ENCODE measurements around the gene SVEP1. TPM values are rescaled to one million over a fixed set of nuclear protein-coding genes. Genes with fewer than 3 reads are reported as not detected.
A peak's percentile ranks its signal among the peaks of the same experiment; 100 is the strongest.
"Not testable (repeated sequence)": the region's sequence is repeated elsewhere in the genome, so short reads cannot be mapped to it uniquely, and the experiment has no call there.

Gene SVEP1
- total RNA-seq, 1 experiment from 2014 or later = 21.9 TPM

DNA sequence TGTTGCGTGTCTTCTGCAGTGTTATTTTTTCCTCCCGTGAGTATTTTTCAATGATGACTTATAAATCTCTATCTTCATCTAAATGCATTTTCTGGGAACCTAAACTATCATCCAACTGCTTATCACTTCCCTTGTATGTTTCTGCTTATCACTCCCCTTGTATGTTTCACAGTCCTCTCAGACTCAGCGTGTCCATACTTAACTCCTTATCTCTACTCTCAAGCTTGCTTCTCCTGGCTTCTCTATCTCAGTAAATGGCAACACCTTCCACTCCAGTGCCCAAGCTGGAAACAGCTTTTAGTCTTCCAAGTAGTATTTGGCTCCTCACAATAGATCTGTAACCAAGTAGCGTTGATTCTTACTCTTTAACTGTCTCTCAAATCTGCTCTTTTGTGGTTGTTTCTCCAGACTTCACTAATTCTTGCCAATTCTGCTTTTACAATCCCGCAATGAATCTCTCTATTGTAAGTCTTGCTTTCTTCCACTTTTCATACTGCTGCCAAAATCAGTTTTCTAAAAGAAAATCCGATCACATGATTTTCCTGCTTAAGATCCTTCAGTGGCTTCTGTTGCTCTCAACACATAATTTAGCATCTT is 208.0 kb downstream of the SVEP1 start:
- POLR2A ChIA-PET = interaction anchor here (0.6 to 3.5 kb wide), 4 partner anchors 8 to 115 kb away, joined by 3 to 15 read pairs (median 8); partner anchors contain the start of gene TXN
- no peak overlapping the region for H3K4me3 Mint-ChIP-seq (ENCODE audit: unreplicated experiment)
- intact Hi-C loops (cut with micrococcal nuclease) = no loop called here
- no peaks in the 10 kb centered on the region for H3K27me3 Mint-ChIP-seq (ENCODE audit: insufficient read depth, unreplicated experiment)
- CTCF ChIA-PET = interaction anchor here (0.6 to 0.8 kb wide), 4 partner anchors 13 to 1100 kb away, joined by 3 to 4 read pairs (median 3); no protein-coding TSS in a partner anchor
- H3K4me1 Mint-ChIP-seq (ENCODE audit: insufficient read depth, unreplicated experiment) = no peaks in the 10 kb centered on the region
- no peaks in the 10 kb centered on the region for H3K9me3 Mint-ChIP-seq (ENCODE audit: unreplicated experiment)
- BruUV-seq (replicated peaks) = no TSS peak
- no peaks in the 10 kb centered on the region for H3K36me3 Mint-ChIP-seq (ENCODE audit: insufficient read depth, unreplicated experiment)
- TF ChIP-seq, protein P1, sequence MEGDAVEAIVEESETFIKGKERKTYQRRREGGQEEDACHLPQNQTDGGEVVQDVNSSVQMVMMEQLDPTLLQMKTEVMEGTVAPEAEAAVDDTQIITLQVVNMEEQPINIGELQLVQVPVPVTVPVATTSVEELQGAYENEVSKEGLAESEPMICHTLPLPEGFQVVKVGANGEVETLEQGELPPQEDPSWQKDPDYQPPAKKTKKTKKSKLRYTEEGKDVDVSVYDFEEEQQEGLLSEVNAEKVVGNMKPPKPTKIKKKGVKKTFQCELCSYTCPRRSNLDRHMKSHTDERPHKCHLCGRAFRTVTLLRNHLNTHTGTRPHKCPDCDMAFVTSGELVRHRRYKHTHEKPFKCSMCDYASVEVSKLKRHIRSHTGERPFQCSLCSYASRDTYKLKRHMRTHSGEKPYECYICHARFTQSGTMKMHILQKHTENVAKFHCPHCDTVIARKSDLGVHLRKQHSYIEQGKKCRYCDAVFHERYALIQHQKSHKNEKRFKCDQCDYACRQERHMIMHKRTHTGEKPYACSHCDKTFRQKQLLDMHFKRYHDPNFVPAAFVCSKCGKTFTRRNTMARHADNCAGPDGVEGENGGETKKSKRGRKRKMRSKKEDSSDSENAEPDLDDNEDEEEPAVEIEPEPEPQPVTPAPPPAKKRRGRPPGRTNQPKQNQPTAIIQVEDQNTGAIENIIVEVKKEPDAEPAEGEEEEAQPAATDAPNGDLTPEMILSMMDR (IDR thresholded peaks at IDR 0.05; ENCODE audit: unreplicated experiment) = no peak
- H3K27ac Mint-ChIP-seq (ENCODE audit: low read depth, unreplicated experiment) = no peak overlapping the region
- no peak for DNase-seq (ENCODE audit: unreplicated experiment)

DNA sequence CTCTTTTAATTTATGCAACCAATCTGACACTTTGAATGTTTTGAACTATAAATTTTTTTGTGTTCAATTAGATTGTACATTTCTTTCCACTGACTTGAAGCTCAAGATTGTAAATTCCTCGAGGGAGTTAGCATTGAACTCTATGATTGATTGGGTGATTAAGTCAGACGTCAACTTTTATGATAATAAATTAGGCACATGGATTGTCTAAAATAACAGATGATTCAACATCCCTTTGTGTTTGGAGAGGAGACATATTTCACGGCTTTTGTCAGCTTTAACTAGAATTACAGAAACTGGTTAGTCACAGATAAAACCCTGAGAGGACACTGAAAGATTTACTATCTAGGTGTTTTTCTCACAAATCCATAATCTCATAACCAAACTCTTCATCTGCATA is 209.2 kb downstream of the SVEP1 start:
- Mint-ChIP-seq H3K9me3 (ENCODE audit: unreplicated experiment) (no peaks in the 10 kb centered on the region), H3K4me1 (ENCODE audit: insufficient read depth, unreplicated experiment) (no peaks in the 10 kb centered on the region), H3K36me3 (ENCODE audit: insufficient read depth, unreplicated experiment) (no peaks in the 10 kb centered on the region), H3K27me3 (ENCODE audit: insufficient read depth, unreplicated experiment) (no peaks in the 10 kb centered on the region), H3K27ac (ENCODE audit: low read depth, unreplicated experiment) (no peak overlapping the region), H3K4me3 (ENCODE audit: unreplicated experiment) (no peak overlapping the region)
- TF ChIP-seq, protein P1 (IDR thresholded peaks at IDR 0.05; ENCODE audit: unreplicated experiment) = no peak
- BruUV-seq (replicated peaks) = no TSS peak
- ChIA-PET CTCF (interaction anchor here (0.7 to 1.4 kb wide), 2 partner anchors 10 to 123 kb away, joined by 3 read pairs; no protein-coding TSS in a partner anchor), POLR2A (interaction anchor here (1.0 to 3.5 kb wide), 4 partner anchors 9 to 113 kb away, joined by 4 to 15 read pairs (median 8); partner anchors contain the start of gene TXN)
- DNase-seq (ENCODE audit: unreplicated experiment) = peak; percentile 31
- intact Hi-C loops (cut with micrococcal nuclease) = no loop called here

DNA sequence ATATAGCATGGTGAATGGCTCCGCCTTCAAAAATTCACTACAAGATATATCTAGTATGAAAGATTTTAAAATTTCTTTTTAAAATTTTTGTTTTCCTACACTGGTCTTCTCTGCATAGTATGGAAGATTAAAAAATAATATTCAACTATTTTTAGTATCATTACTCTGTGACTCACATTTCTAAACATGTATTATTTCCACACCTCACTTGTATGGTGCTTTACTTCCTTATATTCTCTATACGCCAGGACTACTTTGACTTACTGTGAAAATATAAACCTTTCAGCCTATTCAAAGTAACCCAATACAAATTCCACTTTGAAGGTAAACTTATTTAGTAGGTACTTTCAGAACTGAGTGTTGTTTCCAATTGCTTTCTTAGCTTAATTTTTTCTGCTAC is 215.1 kb downstream of the SVEP1 start:
- Mint-ChIP-seq H3K27me3 (ENCODE audit: insufficient read depth, unreplicated experiment) (no peaks in the 10 kb centered on the region), H3K36me3 (ENCODE audit: insufficient read depth, unreplicated experiment) (no peaks in the 10 kb centered on the region), H3K9me3 (ENCODE audit: unreplicated experiment) (no peaks in the 10 kb centered on the region), H3K4me1 (ENCODE audit: insufficient read depth, unreplicated experiment) (no peaks in the 10 kb centered on the region), H3K4me3 (ENCODE audit: unreplicated experiment) (no peak overlapping the region), H3K27ac (ENCODE audit: low read depth, unreplicated experiment) (no peak overlapping the region)
- ChIA-PET POLR2A (interaction anchor here (0.6 to 1.2 kb wide), 4 partner anchors 13 to 108 kb away, joined by 3 to 4 read pairs (median 3); partner anchors contain the start of gene TXN), CTCF (interaction anchor here (0.6 kb wide), 1 partner anchor 208 kb away, joined by 3 read pairs; no protein-coding TSS in a partner anchor)
- intact Hi-C loops (cut with micrococcal nuclease) = no loop called here
- TF ChIP-seq, protein P1 (IDR thresholded peaks at IDR 0.05; ENCODE audit: unreplicated experiment) = no peak
- no peak for DNase-seq (ENCODE audit: unreplicated experiment)
- BruUV-seq (replicated peaks) = no TSS peak

DNA sequence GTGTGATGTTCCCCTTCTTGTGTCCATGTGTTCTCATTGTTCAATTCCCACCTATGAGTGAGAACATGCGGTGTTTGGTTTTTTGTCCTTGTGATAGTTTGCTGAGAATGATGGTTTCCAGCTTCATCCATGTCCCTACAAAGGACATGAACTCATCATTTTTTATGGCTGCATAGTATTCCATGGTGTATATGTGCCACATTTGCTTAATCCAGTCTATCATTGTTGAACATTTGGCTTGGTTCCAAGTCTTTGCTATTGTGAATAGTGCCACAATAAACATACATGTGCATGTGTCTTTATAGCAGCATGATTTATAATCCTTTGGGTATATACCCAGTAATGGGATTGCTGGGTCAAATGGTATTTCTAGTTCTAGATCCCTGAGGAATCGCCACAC is 220.5 kb downstream of the SVEP1 start:
- H3K27me3 Mint-ChIP-seq (ENCODE audit: insufficient read depth, unreplicated experiment); intact Hi-C loops (cut with micrococcal nuclease); H3K4me3 Mint-ChIP-seq (ENCODE audit: unreplicated experiment); H3K4me1 Mint-ChIP-seq (ENCODE audit: insufficient read depth, unreplicated experiment); POLR2A ChIA-PET; BruUV-seq (replicated peaks); DNase-seq (ENCODE audit: unreplicated experiment); CTCF ChIA-PET; H3K36me3 Mint-ChIP-seq (ENCODE audit: insufficient read depth, unreplicated experiment); H3K27ac Mint-ChIP-seq (ENCODE audit: low read depth, unreplicated experiment); H3K9me3 Mint-ChIP-seq (ENCODE audit: unreplicated experiment): not testable (repeated sequence)

Data from MCF 10A (cell line).